ENCODE data around the gene NR5A1. TPM values are rescaled to one million over a fixed set of nuclear protein-coding genes. Genes with fewer than 3 reads are reported as not detected.

Gene NR5A1
- total RNA-seq, 4 donors from 2014 or later: not detected

GRCh38 chr9:124502711-124503702 is 4.2 kb downstream of the NR5A1 start:
- no peak for TF ChIP-seq CTCF (IDR thresholded peaks at IDR 0.05; ENCODE audit: low read depth)

GRCh38 chr9:124501771-124502320 is 5.4 kb downstream of the NR5A1 start:
- no peak for TF ChIP-seq CTCF (IDR thresholded peaks at IDR 0.05; ENCODE audit: low read depth)

- TF ChIP-seq CTCF (IDR thresholded peaks at IDR 0.05; ENCODE audit: low read depth): no peak
Observed at GRCh38 chr9:124500796-124501611, 6.2 kb downstream of the NR5A1 start.

- no peak for TF ChIP-seq CTCF (IDR thresholded peaks at IDR 0.05; ENCODE audit: low read depth)
Observed at GRCh38 chr9:124500028-124500795, 7.0 kb downstream of the NR5A1 start.

- no peak for TF ChIP-seq CTCF (IDR thresholded peaks at IDR 0.05; ENCODE audit: low read depth)
Observed at GRCh38 chr9:124499216-124499615, 8.0 kb downstream of the NR5A1 start.

- no peak for TF ChIP-seq CTCF (IDR thresholded peaks at IDR 0.05; ENCODE audit: low read depth)
Observed at GRCh38 chr9:124498499-124499146, 8.6 kb downstream of the NR5A1 start.
